Measurements from ENCODE around the gene DLG2.
"Not testable (repeated sequence)": the region's sequence is repeated elsewhere in the genome, so short reads cannot be mapped to it uniquely, and the experiment has no call there.

The DLG2 gene

DNA sequence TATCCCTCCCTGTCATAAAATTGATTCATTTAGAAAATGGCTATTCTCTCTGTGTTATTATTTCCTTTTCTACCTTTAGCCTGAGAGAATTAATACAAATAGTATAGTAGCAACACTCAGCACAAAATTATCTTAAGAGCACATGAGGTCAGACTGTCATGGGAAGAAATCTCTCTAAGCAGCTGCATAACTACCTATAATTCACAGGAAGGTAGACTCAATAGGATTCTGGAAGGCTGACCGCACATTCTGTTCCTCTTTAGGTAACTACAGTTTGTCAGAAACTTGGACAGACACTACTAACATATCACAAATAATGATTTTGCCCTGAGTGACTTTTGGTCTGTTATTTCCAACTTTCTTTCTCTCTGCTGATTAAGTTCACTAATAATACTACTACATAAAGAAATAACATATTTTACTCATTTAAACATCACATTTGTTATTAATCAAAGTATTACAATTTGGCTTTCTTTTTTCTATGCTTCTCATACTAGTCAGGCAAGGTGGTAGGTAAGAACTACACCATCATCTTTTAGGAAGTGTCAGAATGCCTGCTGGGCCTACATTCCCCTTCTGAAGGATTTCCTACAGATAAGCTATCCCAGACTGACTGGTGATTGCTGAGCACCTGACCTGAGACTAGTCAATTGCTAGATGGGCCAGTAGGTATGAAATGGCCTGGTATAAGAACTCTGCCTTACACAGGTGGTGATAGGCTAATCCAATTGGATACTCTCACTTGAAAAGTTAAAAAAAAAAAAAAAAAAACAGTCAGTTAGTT is 325.1 kb downstream of the DLG2 start:
- DNase-seq, result no peak

DNA sequence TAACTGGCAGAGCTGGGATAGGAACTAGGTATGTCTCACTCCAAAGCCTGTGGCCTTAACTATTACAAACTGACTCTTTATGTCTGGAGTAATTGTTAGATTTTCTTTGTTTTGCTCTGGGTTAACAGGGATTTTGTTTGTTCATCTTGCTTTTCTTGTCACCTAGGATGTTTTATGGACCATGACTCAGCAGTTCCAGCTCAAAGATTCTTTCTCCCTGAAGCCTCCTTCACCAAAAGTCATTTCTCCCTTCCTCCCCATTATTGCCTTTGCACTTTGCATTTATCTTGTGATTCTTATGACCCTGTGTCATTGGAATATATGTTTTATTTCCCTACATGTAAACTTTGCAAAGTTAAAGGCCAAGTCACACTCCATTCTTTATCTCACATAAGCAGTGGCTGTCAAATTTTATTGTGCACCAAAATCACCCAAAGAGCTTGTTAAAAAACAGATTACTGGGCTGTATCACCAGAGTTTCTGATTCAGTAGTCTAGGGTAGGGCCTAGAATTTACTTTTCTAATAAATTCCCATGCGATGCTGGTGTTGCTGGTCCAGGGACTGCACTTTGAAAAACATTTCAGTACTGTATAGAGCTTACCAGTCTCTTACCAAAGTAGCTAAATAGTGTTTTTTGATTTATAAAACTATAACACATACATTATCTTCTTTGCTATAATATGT is 327.7 kb downstream of the DLG2 start:
- DNase-seq, result peak; percentile 2

GRCh38 chr11:85295694-85296271 is 331.4 kb downstream of the DLG2 start:
- no peak for DNase-seq

DNA sequence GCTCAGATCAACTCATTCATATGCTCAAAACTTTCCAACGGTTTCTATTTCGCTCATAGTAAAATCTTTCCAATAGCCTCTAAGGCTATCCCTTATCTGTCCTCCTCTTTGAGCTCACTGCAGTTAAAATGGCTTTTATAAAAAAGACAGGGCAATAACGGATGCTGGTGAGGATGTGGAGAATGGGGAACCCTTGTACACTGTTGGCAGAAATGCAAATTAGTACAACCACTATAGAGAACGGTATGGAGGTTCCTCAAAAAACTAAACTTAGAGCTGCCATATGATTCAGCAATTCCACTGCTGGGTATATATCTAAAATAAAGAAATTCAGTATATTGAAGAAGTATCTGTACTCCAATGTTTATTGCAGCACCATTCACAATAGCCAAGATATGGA is 345.6 kb downstream of the DLG2 start:
- DNase-seq, result peak; percentile 38

- DNase-seq, result no peak
Measured at GRCh38 chr11:85279267-85279666, 347.9 kb downstream of the DLG2 start.

DNA sequence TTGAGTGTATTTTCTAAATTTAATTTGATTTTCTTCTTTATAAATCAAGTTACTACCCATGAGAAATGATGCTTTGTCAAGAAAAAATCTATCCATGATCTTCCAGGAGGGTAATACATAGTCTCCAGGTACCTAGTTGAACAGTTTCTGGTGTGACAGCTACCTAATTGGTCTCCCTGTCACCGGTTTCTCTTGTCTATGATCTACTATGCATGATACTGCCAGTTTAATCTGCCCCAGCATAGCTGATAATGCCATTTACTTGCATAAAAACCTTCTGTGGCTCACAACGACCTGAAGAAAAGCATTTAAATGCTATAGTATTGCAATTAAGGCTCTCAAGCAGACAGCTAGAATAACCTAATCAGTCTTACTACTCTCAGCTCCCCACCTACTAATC is 349.5 kb downstream of the DLG2 start:
- no peak for DNase-seq

- no peak for DNase-seq
Measured at GRCh38 chr11:85276332-85276731, 350.8 kb downstream of the DLG2 start.

- not testable (repeated sequence) for DNase-seq
Measured at GRCh38 chr11:85270315-85270714, 356.8 kb downstream of the DLG2 start.

- no peak for DNase-seq
Measured at GRCh38 chr11:85269109-85269508, 358.0 kb downstream of the DLG2 start.

DNA sequence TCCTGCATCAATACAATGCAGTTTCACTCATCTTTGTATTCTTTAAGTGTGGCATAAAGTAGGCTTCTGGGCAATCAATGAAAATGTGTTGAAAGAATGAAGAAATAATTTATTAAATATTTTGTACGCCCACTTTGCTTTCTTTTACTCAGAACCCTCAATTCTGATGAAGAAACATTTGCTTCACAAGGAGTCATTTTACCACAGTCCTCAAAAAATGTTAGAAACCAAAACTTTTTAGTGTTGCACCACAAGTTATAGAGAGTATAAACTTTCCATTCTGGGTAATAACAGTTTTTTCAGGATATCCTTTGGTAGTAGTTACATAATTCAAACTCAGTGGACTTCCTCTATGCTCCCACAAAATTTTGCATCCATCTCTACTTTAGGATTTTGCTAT is 360.5 kb downstream of the DLG2 start:
- DNase-seq, result peak; percentile 2

DNA sequence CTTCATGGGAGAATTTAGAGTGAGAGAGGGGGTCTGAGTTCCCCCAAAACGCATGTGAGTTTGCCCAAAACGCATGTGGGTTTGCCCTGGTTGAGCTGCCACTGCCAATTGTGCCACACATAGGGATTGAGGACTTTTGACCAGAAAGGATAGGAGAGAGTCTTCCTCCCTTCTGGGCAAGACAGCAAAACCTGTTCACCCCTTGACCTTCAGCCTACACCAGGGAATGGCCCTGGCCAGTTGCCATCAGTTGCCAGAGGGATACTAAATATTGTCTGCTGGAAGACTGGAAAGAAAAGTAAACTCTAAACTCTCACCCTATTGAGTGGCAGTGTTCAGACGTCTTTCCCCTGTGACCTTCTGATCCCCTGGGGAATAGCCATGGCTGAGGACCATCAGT is 363.8 kb downstream of the DLG2 start:
- DNase-seq, result no peak

DNA sequence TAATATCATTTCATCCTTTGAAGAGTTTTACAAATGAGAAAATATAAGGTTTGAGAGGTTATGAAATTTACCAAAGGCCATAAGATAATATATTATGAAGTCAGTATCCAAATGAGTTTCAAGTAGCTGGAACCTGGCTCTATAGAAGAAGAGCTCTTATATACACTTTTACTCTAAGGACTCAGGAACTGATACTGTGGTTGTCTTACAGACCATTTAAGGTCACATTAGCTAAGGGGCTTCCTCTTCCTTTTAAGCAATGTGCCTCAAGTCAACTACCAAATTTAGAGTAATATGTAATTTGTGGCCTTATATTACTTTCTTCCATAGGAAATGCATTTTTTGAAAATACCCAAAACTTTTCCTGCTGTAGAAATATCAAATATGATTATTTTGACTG is 369.3 kb downstream of the DLG2 start:
- DNase-seq, result peak; percentile 1

DNA sequence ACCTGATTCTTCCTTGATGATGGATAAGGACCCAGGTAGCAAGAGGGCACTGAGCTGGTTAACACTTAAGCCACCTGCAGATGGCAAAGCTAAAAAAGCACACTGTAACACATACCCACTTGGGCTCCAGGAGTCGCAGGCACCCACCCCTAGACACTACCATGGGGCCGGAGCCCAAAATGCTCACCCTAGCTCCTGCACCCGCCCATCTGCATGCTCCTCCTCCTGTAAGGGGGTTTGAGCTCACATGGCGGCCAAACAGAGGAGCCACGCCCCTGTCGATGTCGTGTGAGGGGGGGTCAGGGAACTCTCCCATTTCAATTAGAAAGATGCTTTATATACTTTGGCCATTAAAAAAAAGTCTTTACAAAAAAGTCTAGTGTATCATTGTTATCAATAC is 370.7 kb downstream of the DLG2 start:
- no peak for DNase-seq

GRCh38 chr11:85249482-85249881 is 377.7 kb downstream of the DLG2 start:
- no peak for DNase-seq

- DNase-seq, result no peak
Measured at GRCh38 chr11:85247797-85248196, 379.3 kb downstream of the DLG2 start.

DNA sequence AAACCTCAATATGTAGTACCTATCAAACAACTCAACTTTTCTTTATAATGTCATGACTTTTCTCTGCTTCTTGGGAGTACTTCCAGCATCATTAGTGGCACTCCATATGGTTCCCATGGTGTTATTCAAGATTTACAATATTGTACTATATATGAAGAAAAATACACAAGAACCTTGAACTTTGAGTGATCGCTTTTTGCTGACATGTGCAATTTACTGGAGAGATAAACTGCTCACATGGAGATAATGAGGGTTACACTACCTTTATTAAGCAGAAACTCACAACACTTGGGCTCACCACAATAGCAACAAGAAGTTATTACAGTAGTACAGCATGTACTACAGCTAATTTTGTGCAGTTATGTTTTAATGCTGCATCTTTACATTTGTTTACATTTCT is 388.2 kb downstream of the DLG2 start:
- no peak for DNase-seq

GRCh38 chr11:85238038-85238437 is 389.1 kb downstream of the DLG2 start:
- DNase-seq, result not testable (repeated sequence)

DNA sequence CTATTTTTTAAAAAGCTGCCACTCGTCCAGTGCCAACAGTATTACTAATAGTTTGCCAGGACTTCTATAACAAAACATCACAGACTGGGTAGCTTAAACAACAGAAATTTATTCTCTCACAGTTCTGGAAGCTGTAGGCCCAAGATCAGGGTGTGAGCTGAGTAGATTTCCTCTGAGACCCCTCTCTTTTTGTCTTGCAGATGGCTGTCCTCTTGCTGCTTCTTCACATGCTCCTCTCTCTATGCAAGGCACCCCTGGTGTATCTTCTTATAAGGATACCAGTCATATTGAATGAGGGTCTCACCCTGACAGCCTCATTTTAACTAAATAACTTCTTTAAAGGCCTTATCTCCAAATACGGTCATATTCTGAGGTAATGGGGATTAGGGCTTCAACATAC is 390.9 kb downstream of the DLG2 start:
- DNase-seq, result no peak

DNA sequence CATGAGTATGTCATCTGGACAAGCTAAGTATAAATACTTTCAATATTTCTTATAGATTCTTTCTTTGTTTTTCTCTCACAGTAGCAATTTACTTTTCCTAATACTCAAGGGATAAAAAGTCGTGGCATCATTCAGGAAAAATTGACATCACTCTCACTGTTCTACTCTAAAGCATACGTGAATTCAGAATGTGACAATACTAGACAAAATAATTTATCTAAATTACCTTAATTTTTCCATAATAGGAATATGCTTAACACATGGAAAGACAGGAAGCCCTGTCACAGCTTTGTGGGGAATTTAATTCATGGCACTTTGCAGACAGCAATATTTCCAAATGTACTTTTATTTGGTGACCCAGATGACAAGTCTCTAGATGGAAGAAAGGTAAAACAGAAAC is 394.6 kb downstream of the DLG2 start:
- DNase-seq, result no peak

DNA sequence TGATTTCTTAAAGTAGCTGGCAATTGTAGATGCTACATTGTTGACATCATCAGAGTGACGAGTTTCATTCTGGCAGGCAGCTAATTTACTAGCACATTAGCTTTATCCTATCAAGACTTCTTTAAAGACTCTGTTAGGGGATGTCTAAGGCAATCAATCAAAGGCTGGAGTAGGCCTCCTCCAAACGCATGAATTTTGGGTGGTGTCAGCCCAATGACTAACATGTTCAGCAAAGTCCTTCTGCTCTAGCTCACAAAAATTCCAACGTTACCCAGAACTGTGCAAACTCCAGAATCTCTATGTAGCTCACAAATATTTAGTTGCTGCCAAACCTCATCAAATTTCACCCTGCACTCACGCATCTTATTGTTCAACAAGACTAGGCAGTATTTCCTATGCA is 395.6 kb downstream of the DLG2 start:
- DNase-seq, result no peak

- DNase-seq, result not testable (repeated sequence)
Measured at GRCh38 chr11:85229723-85230122, 397.4 kb downstream of the DLG2 start.

DNA sequence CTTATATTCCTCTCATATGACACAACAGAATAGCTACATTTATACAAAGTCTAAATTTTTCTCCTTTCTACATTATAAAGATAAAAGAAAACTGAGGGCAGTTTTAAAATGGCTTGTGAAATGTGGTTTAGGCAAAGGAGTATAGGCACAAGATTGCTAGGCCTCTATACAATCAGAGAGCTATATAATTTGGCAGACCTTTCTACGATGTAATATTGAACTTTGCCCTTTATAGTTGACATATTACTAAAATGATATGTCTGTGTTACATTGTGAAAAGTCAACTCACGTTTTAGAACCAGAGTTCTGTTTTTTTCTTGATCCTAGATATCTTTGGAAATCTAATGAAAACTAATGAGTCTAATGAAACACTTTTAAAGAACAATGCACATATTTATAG is 430.2 kb downstream of the DLG2 start:
- no peak for DNase-seq

DNA sequence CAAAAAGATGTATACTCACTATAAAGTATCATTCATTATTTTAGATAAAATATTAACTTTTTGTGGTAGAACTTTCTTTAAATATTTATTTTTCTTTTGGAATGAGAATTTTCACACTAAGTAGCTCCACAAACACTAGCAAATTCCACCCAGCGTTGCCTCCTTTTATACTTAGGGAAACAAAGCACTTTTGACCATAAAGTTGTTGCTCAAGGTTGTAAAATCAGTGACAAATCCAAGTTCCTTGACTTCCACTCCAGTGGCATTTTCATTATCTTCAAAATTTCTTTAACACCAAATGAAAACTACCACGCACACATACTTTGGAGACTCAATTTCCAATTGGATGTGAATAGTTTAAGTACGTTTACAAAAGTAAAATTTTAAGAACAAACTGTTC is 431.2 kb downstream of the DLG2 start:
- no peak for DNase-seq

DNA sequence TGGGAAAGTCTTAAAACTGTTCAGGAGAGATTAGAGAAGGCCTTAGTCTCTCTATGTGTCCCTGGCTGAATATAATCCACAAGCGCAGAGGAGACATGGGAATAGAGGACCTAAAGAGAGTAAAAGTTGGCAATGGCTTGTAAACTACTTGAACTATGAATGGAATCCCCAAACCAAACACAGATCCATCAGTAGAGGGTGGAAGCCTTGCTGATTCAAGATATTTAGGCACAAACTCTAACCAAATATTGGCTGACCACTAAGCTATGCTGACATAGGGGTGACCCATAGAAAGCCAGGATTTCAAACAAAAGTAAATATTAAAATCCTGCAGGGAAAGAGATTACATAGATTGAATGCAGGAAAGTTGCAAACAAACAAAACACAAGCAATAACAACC is 439.2 kb downstream of the DLG2 start:
- DNase-seq, result no peak

Measured in hematopoietic multipotent progenitor cell treated with erythropoietin and hydrocortisone succinate and interleukin-3 and kit ligand, for 4 days (in vitro differentiated cells).